A673 (cell line): ENCODE data around the gene LTB4R2.

ENCODE experiments used
- EZH2 ChIP-seq: fragments of 200-600 bp; sonication (generic); IDR thresholded peaks from 2 replicates; pipeline ENCODE4 v1.6.1; 2017; ENCODE audit warnings: borderline replicate concordance, low read depth, mild to moderate bottlenecking, mixed read lengths, antibody characterized with exemption, low read length; ENCODE audit not compliant: poor library complexity, severe bottlenecking
- TF ChIP-seq, protein P1 (sequence below): fragments of 300-800, 200-600 bp; sonication (generic); conservative IDR thresholded peaks from 2 replicates; pipeline ENCODE4 v1.5.1; 2017; ENCODE audit warnings: low read depth, mild to moderate bottlenecking, antibody characterized with exemption, low read length, moderate library complexity, mixed read lengths

GRCh38 chr14:24307575-24308341 lies 2.2 kb upstream of the LTB4R2 start, which contains the start of gene CIDEB:
- TF ChIP-seq, protein P1, sequence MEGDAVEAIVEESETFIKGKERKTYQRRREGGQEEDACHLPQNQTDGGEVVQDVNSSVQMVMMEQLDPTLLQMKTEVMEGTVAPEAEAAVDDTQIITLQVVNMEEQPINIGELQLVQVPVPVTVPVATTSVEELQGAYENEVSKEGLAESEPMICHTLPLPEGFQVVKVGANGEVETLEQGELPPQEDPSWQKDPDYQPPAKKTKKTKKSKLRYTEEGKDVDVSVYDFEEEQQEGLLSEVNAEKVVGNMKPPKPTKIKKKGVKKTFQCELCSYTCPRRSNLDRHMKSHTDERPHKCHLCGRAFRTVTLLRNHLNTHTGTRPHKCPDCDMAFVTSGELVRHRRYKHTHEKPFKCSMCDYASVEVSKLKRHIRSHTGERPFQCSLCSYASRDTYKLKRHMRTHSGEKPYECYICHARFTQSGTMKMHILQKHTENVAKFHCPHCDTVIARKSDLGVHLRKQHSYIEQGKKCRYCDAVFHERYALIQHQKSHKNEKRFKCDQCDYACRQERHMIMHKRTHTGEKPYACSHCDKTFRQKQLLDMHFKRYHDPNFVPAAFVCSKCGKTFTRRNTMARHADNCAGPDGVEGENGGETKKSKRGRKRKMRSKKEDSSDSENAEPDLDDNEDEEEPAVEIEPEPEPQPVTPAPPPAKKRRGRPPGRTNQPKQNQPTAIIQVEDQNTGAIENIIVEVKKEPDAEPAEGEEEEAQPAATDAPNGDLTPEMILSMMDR = peak; percentile 96
- no peak for TF ChIP-seq EZH2
